Parathyroid adenoma (tissue), 2 donors: ENCODE measurements around the gene CD8A.

Experiments
- H2AFZ ChIP-seq: fragments of 300-600 bp; sonication (generic); one replicate; pipeline ENCODE4 v1.7.0; 2017; ENCODE audit warnings: antibody characterized with exemption, mild to moderate bottlenecking
- H3K27ac ChIP-seq: fragments of 300-600 bp; sonication (generic); one replicate; pipeline ENCODE4 v1.7.0; 2017
- H3K27me3 ChIP-seq: fragments of 300-600 bp; sonication (generic); one replicate; pipeline ENCODE4 v1.7.0; 2017; ENCODE audit warnings: low read length; ENCODE audit not compliant: control insufficient read depth, insufficient read depth
- H3K36me3 ChIP-seq: fragments of 300-600 bp; sonication (generic); one replicate; pipeline ENCODE4 v1.7.0; 2017; ENCODE audit warnings: low read length; ENCODE audit not compliant: control insufficient read depth, insufficient read depth
- H3K4me1 ChIP-seq: fragments of 300-600 bp; sonication (generic); one replicate; pipeline ENCODE4 v1.7.0; 2017; ENCODE audit warnings: control low read depth
- H3K4me2 ChIP-seq: fragments of 300-600 bp; sonication (generic); one replicate; pipeline ENCODE4 v1.7.0; 2017; ENCODE audit warnings: low read length
- H3K4me3 ChIP-seq: fragments of 300-600 bp; sonication (generic); one replicate; pipeline ENCODE4 v1.7.0; 2017; ENCODE audit warnings: low read depth, low read length
- H3K79me2 ChIP-seq: fragments of 300-600 bp; sonication (generic); one replicate; pipeline ENCODE4 v1.7.0; 2017; ENCODE audit warnings: control low read depth
- H3K9ac ChIP-seq: fragments of 300-600 bp; sonication (generic); one replicate; pipeline ENCODE4 v1.7.0; 2017; ENCODE audit warnings: mild to moderate bottlenecking
- H3K9me3 ChIP-seq: fragments of 300-600 bp; sonication (generic); one replicate; pipeline ENCODE4 v1.7.0; 2017; ENCODE audit warnings: low read length; ENCODE audit not compliant: control insufficient read depth
- TF ChIP-seq, protein P1 (sequence below): fragments of 300-600 bp; sonication (generic); IDR thresholded peaks from one replicate; pipeline ENCODE4 v1.7.0; 2017; ENCODE audit warnings: antibody characterized with exemption, mild to moderate bottlenecking
- donor health status: primary hyperparathyroidism.

CD8A gene

DNA sequence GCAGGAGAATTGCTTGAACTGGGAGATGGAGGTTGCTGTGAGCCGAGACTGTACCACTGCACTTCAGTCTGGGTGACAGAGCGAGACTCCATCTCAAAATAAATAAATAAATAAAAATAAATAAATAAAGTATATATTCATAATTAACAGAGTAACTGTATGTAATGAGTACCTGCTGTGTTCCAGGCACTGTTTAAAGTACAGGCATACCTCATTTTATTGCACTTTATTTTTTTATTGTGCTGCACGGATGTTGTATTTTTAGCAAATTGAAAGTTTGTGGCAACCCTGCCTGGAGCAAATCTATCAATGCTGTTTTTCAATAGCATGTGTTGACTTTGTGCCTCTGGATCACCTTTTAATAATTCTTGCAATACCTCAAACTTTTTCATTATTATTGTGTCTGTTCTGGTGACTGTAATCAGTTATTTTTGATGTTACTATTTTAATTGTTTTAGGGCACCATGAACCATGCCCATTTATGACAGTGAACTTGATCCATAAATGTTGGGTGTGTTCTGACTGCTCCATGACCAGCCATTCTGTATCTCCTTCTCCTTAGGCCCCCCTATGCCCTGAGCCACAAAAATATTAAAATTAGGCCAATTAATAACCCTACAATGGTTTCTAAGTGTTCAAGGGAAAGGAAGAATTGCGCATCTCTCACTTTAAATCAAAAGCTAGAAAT is 27.5 kb upstream of the CD8A start:
- no peaks in the 10 kb centered on the region for H3K79me2 ChIP-seq
- TF ChIP-seq, protein P1, sequence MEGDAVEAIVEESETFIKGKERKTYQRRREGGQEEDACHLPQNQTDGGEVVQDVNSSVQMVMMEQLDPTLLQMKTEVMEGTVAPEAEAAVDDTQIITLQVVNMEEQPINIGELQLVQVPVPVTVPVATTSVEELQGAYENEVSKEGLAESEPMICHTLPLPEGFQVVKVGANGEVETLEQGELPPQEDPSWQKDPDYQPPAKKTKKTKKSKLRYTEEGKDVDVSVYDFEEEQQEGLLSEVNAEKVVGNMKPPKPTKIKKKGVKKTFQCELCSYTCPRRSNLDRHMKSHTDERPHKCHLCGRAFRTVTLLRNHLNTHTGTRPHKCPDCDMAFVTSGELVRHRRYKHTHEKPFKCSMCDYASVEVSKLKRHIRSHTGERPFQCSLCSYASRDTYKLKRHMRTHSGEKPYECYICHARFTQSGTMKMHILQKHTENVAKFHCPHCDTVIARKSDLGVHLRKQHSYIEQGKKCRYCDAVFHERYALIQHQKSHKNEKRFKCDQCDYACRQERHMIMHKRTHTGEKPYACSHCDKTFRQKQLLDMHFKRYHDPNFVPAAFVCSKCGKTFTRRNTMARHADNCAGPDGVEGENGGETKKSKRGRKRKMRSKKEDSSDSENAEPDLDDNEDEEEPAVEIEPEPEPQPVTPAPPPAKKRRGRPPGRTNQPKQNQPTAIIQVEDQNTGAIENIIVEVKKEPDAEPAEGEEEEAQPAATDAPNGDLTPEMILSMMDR: no peak
- no peaks in the 10 kb centered on the region for H3K4me1 ChIP-seq
- no peak overlapping the region for H3K4me3 ChIP-seq
- no peaks in the 10 kb centered on the region for H3K36me3 ChIP-seq
- H3K9ac ChIP-seq: no peak overlapping the region
- no peak overlapping the region for H2AFZ ChIP-seq
- no peaks in the 10 kb centered on the region for H3K9me3 ChIP-seq
- H3K4me2 ChIP-seq: no peak overlapping the region
- no peak overlapping the region for H3K27ac ChIP-seq
- H3K27me3 ChIP-seq: no peaks in the 10 kb centered on the region

DNA sequence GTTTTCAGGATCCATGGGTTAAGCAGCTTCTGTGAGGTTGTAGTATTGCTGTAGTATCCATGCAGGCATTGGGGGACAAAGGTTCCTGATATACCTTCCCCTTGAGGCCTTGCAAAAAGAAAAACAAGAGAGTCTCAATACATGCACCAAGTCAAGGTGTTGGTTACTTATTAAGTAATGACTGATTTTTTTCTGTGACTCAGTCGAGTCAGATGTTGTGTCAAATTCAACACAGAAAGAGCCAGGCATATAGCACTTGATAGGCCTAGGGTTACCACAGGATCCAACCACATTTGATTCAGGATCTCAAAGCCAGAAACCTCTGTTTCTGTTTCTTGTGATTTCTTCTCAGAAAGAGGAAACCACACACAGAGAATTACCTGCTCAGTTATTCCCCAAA is 24.9 kb upstream of the CD8A start:
- no peak overlapping the region for H3K9ac ChIP-seq
- no peaks in the 10 kb centered on the region for H3K9me3 ChIP-seq
- no peaks in the 10 kb centered on the region for H3K27me3 ChIP-seq
- no peaks in the 10 kb centered on the region for H3K36me3 ChIP-seq
- no peak overlapping the region for H3K4me3 ChIP-seq
- H2AFZ ChIP-seq: no peak overlapping the region
- TF ChIP-seq, protein P1: no peak
- H3K4me2 ChIP-seq: no peak overlapping the region
- no peaks in the 10 kb centered on the region for H3K79me2 ChIP-seq
- H3K4me1 ChIP-seq: no peaks in the 10 kb centered on the region
- H3K27ac ChIP-seq: no peak overlapping the region

DNA sequence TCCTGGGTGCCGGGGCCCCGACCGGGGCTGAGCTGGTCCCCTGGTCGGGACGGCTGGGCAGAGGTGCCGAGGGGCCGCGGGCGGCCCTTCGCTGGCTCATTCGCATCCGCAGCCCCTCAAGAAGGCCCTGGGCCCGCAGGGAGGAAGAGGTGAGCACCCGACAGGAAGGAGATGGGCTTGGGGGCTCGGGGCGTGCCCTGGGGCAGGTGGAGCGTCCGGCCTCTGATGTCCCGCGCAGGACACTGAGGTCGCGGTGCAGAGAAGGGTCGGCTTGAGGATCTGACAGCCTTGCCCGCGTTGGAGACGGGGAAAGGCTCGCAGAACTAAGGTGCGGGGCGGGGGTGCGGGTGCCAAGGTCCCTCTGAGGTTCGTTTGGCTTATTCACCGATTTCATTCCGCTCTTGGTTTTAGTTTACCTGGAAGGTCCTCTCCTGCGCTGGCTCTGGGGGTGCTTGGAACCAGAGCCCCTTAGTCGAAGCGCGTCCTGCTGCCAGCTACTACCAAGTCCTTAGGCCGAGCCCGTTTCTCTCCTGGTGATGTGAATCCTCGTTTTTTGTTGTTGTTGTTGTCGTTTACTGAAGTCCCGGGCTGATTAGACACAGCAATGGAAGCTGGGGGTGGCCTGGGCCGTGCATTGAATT is 18.9 kb upstream of the CD8A start:
- H3K4me1 ChIP-seq: no peaks in the 10 kb centered on the region
- TF ChIP-seq, protein P1: no peak
- no peak overlapping the region for H3K9ac ChIP-seq
- no peaks in the 10 kb centered on the region for H3K36me3 ChIP-seq
- H3K9me3 ChIP-seq: no peaks in the 10 kb centered on the region
- H3K27ac ChIP-seq: no peak overlapping the region
- H3K79me2 ChIP-seq: no peaks in the 10 kb centered on the region
- H2AFZ ChIP-seq: no peak overlapping the region
- H3K4me3 ChIP-seq: no peak overlapping the region
- no peaks in the 10 kb centered on the region for H3K27me3 ChIP-seq
- H3K4me2 ChIP-seq: no peak overlapping the region

DNA sequence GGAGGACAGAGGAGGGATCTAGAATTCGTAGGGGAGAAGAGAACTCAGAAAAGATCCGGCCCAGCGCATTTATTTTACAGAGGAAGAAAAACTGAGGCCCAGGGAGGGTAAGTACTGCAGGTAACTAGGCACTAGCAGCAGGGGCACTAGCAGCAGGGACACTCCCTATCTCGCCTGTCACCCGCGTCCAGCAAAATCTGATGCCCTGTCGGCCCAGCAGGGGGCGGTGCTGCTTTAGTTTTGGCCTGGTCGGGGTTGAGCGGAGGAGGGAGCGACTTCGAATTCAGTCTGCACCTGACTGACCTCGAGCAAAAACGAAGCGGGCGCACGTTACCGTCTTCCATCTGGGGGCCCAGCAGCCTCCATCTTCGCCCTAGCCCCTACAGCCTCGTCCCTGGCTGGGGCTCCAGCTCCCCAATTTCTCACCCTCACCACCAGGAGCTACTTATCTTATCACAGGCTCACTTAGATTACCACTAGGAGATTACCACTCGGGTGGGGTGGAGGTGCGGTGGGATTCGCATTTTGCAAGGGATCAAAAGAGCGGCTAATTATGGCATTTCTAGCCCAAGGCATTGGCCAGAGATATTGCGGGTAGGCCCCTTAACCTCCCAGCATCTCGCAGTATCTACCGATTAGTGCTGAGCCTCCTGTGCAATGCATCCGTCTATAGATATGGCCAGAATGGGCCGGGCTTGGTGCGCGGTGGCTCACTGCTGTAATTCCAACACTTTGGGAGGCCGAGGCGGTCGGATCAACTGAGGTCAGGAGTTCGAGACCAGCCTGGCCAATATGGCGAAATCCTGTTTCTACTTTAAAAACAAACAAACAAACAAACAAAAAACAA is 17.8 kb upstream of the CD8A start:
- peak overlapping the region; percentile 37 for H3K27ac ChIP-seq
- H3K36me3 ChIP-seq: no peaks in the 10 kb centered on the region
- peak overlapping the region; percentile 82 for H2AFZ ChIP-seq
- no peaks in the 10 kb centered on the region for H3K9me3 ChIP-seq
- peak overlapping the region; percentile 97 for H3K4me2 ChIP-seq
- no peak overlapping the region for H3K9ac ChIP-seq
- peak overlapping the region; percentile 65 for H3K4me3 ChIP-seq
- no peaks in the 10 kb centered on the region for H3K27me3 ChIP-seq
- TF ChIP-seq, protein P1: peak; percentile 94
- no peaks in the 10 kb centered on the region for H3K79me2 ChIP-seq
- H3K4me1 ChIP-seq: no peaks in the 10 kb centered on the region
